A549 (cell line): ENCODE data around the gene C4orf51. TPM values are rescaled to one million over a fixed set of nuclear protein-coding genes. Genes with fewer than 3 reads are reported as not detected.

Experiments used
- ATAC-seq, 2 experiments: fragments of 200-7000 bp in 1 of 2; fragments of >200 bp in 1 of 2; cut with Nextera tagmentation in 1 of 2; cut with Tn5 transposase in 1 of 2; 3 replicates each; pipeline versions ENCODE4 v1.8.0 to v1.9.1; 2018 to 2020; ENCODE audit warnings: mild to moderate bottlenecking in 1 of 2, moderate library complexity in 1 of 2
- CTCF ChIA-PET: fragments of 300-600 bp; sonication (Branson Sonifier 250); formaldehyde crosslinking; extraction: SDS; loops from one replicate; lab custom pipeline; 2021; ENCODE audit warnings: antibody characterized with exemption, inconsistent platforms; lab: Yijun Ruan, JAX
- POLR2A ChIA-PET: fragments of 350-600 bp; formaldehyde crosslinking; extraction: SDS; loops from one replicate; lab custom pipeline; 2021; ENCODE audit warnings: antibody characterized with exemption, inconsistent platforms; lab: Yijun Ruan, JAX
- DNase-seq, 2 experiments: peaks; one replicate each; pipeline versions ENCODE4 v3.0.0 to v3.0.0-alpha.2; 2011 to 2016; ENCODE audit warnings: low read depth in 1 of 2, low spot score in 1 of 2
- FAIRE-seq: peaks from 2 replicates; lab custom pipeline; 2011; peaks lifted over from hg19 to GRCh38; lab: Jason Lieb, UNC
- H3K27ac ChIP-seq, 2 experiments: fragments of >200 bp; sonication (Bioruptor Twin); formaldehyde crosslinking; 3 replicates each; pipeline ENCODE4 v1.5.1; 2016 to 2017
- H3K4me1 ChIP-seq: fragments of >200 bp; sonication (Bioruptor Twin); formaldehyde crosslinking; 3 replicates; pipeline ENCODE4 v1.6.1; 2016
- H3K4me2 ChIP-seq: fragments of >200 bp; sonication (Bioruptor Twin); formaldehyde crosslinking; 3 replicates; pipeline ENCODE4 v1.6.1; 2016
- H3K4me3 ChIP-seq: fragments of >200 bp; sonication (Bioruptor Twin); formaldehyde crosslinking; 3 replicates; pipeline ENCODE4 v1.5.1; 2016
- H3K9me3 ChIP-seq: fragments of >200 bp; sonication (Bioruptor Twin); formaldehyde crosslinking; 3 replicates; pipeline ENCODE4 v1.6.1; 2016
- CBX2 ChIP-seq: fragments of 200-600 bp; sonication (generic); IDR thresholded peaks from 2 replicates; pipeline ENCODE4 v1.6.1; 2016; ENCODE audit warnings: low read depth, mild to moderate bottlenecking, borderline replicate concordance
- ESRRA ChIP-seq: fragments of 150-350 bp; IDR thresholded peaks from 2 replicates; pipeline ENCODE4 v1.6.1; 2014; ENCODE audit warnings: mild to moderate bottlenecking, low read length, borderline replicate concordance
- HOXB13 ChIP-seq: fragments of 250-450 bp; sonication (Bioruptor Pico); IDR thresholded peaks from 2 replicates; pipeline ENCODE4 v1.5.0; 2020; ENCODE audit warnings: low read depth, mild to moderate bottlenecking, moderate library complexity
- JUN ChIP-seq, 2 experiments: fragments of >200 bp; sonication (Bioruptor Twin); formaldehyde crosslinking; IDR thresholded peaks; 2 replicates in 1 of 2; 3 replicates in 1 of 2; pipeline ENCODE4 v1.6.1; 2016 to 2017
- MYC ChIP-seq: IDR thresholded peaks from 2 replicates; pipeline ENCODE4 v1.6.1; 2012; ENCODE audit warnings: mild to moderate bottlenecking, inconsistent platforms, low read length, improper control_type of control experiment, borderline replicate concordance
- RAD21 ChIP-seq, 2 experiments: fragments of >200 bp in 1 of 2; sonication (Bioruptor Twin) in 1 of 2; formaldehyde crosslinking in 1 of 2; IDR thresholded peaks in 1 of 2; conservative IDR thresholded peaks in 1 of 2; 2 replicates in 1 of 2; 3 replicates in 1 of 2; pipeline ENCODE4 v1.6.1; 2012 to 2018; ENCODE audit warnings: inconsistent platforms in 1 of 2
- RNF2 ChIP-seq: fragments of 200-600 bp; sonication (generic); IDR thresholded peaks from 2 replicates; pipeline ENCODE4 v1.6.1; 2016; ENCODE audit warnings: low read depth, mild to moderate bottlenecking, antibody characterized with exemption, moderate library complexity, borderline replicate concordance
- SMC3 ChIP-seq: fragments of >200 bp; sonication (Bioruptor Twin); formaldehyde crosslinking; IDR thresholded peaks from 3 replicates; pipeline ENCODE4 v1.6.1; 2018; ENCODE audit warnings: inconsistent platforms
- SREBF2 ChIP-seq: fragments of 450-650 bp; IDR thresholded peaks from 2 replicates; pipeline ENCODE4 v1.6.1; 2014; ENCODE audit warnings: mild to moderate bottlenecking, moderate library complexity
- ZSCAN20 ChIP-seq: fragments of 250-450 bp; sonication (Bioruptor Pico); IDR thresholded peaks from 2 replicates; pipeline ENCODE4 v1.8.0; 2022; ENCODE audit warnings: mild to moderate bottlenecking, moderate library complexity
- whole genome bisulfite sequencing: methylation state at CpG from one replicate; pipeline ENCODE4 v1.1.6; 2017; ENCODE audit errors: missing lambda C conversion rate; 5-methylcytosine and 5-hydroxymethylcytosine counted together
- polyA plus RNA-seq, 4 experiments: library from polyadenylated mRNA; depleted of rRNA in 3 of 4; stranded (reverse); fragments of >200 nt; fragmentation: RNase III in 1 of 4; extraction: RNeasy Plus Mini Kit Qiagen cat#74134 plus additional on column Dnase treatment in 1 of 4; gene quantifications; 2 replicates in 3 of 4; 3 replicates in 1 of 4; pipeline ENCODE4 v1.2.3, GENCODE V29; 2011 to 2017
- TF ChIP-seq, protein P1 (sequence below): fragments of >200 bp; sonication (Bioruptor Twin); formaldehyde crosslinking; IDR thresholded peaks from 2 replicates; pipeline ENCODE4 v1.6.1; 2016
- TF ChIP-seq, protein P2 (sequence below): IDR thresholded peaks from 2 replicates; pipeline ENCODE4 v1.6.1; 2012
- TF ChIP-seq, protein P3 (sequence below): fragments of 200-600 bp; sonication (generic); IDR thresholded peaks from 2 replicates; pipeline ENCODE4 v1.6.1; 2016; ENCODE audit warnings: antibody characterized with exemption, mild to moderate bottlenecking, moderate library complexity

The C4orf51 gene
- polyA plus RNA-seq, 2 of the 4 experiments (the other 2 are of a cell fraction), result not detected

DNA sequence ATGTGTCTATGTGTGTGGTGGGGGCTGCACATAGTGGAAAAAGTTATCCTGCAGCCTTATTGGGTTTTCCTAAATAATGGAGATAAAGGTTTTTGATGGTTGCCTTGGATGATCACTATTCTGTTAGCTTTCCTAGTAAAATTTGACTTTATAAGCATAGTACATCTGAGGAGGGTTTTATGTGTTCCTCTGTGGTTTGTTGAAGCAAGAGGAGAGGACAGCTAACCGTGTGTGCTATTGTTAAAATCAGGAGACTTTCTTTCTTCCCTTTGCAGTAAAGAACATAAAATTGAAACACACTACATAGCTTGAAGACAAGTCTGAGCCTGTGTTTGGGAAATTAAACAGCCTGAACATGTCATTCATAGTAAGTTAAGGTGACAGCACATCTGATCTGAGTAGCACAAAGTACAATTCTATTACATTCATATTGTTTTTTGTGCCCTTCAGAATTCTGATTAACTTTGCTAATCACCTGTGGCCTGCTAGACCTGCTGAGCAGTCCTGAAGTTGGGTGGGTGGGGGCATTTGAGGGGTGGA is 36.8 kb downstream of the C4orf51 start:
- POLR2A ChIA-PET, result no interaction called here
- Histone ChIP-seq H3K4me3 (no peak overlapping the region), H3K4me1 (no peaks in the 10 kb centered on the region), H3K9me3 (no peaks in the 10 kb centered on the region), H3K27ac (no peak overlapping the region), H3K4me2 (no peak overlapping the region)
- no peak for TF ChIP-seq SMC3
- TF ChIP-seq ZSCAN20, result no peak
- no peak for TF ChIP-seq CBX2
- TF ChIP-seq RAD21 (conservative IDR thresholded peaks at IDR 0.05 in 1 of 2, IDR thresholded peaks at IDR 0.05 in 1 of 2), result no peak
- TF ChIP-seq, protein P1, sequence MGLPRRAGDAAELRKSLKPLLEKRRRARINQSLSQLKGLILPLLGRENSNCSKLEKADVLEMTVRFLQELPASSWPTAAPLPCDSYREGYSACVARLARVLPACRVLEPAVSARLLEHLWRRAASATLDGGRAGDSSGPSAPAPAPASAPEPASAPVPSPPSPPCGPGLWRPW, result no peak
- TF ChIP-seq HOXB13 (CRISPR knock-in tag), result no peak
- TF ChIP-seq SREBF2, result no peak
- DNase-seq, result no peak
- CTCF ChIA-PET, result no interaction called here
- no peak for ATAC-seq
- 29% methylated on average over 1 of the region's 1 CpG for WGBS
- FAIRE-seq, result no peak

DNA sequence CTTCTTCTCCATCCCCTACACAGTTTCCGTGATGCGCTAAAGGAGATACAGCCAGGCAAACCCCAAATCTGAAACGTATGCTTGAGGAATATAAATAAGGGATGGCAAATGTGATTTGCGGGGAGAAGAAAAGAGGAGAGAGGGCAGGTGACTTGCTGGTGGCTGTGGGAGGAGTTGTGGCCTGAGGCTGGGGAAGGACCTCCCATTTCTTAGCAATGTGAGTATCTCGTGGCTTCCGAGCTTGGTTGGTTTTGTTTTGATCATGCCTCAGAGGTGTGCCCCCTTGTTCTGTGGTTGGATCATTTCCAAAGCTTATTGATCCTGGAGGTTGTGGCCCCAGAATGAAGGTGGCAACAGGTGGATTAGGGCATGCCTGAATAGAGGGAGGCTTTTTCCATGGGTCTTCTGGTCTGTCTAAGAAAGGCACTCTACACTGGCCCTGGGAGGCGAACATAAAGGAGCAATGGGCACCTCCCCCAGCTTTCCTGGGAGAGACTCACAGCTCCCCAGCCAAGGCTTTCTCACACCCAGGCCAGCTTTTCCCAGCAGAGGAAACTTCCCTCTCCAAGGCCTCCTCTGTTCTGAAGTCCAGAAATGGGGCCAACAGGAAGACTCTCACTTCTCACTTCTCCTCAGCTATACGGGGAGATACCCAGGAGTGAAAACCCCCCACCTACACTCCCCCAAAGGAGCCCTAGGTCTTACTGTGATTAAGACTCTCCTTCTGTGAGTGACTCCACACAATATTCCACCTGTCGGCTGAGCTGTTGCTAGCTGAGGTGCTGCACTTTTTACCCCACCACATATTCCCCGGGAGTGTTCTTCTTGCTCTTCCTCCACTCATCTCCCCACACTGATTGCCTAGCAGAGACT is 40.0 kb downstream of the C4orf51 start:
- Histone ChIP-seq H3K4me2 (no peak overlapping the region), H3K4me1 (no peaks in the 10 kb centered on the region), H3K27ac (no peak overlapping the region), H3K4me3 (no peak overlapping the region), H3K9me3 (no peaks in the 10 kb centered on the region)
- ChIA-PET POLR2A (no interaction called here), CTCF (interaction anchor here (1.2 kb wide), 1 partner anchor 10 kb away, joined by 3 read pairs; no protein-coding TSS in a partner anchor)
- FAIRE-seq (no peak), DNase-seq (no peak), ATAC-seq (no peak)
- no peak for TF ChIP-seq MYC
- WGBS, result 78% methylated on average over 10 of the region's 10 CpGs

DNA sequence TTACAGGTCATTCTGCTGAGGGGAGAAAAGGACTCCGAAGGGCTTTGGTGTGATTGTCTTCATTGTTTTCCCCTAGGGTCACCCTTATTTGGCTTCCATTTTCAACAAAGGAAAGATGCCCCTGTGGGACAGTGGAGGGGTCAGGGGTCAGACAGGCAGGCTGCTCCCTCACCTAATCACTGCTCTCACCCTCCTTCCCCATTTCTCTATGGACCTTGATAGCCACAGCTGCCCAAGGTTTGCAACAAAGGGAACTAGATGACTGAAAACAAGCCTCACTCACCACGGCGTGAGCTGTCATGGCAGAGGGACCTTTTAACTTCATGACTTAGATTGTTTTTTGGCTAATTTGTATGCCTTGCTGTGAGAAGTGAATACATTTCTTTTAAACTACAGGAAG is 40.7 kb downstream of the C4orf51 start:
- POLR2A ChIA-PET, result no interaction called here
- no peak for DNase-seq
- WGBS, result 97% methylated on average over 3 of the region's 3 CpGs
- no peak for FAIRE-seq
- no peak for ATAC-seq
- Histone ChIP-seq H3K9me3 (no peaks in the 10 kb centered on the region), H3K4me3 (no peak overlapping the region), H3K4me1 (no peaks in the 10 kb centered on the region), H3K27ac (no peak overlapping the region), H3K4me2 (no peak overlapping the region)
- CTCF ChIA-PET, result interaction anchor here (1.2 kb wide), 1 partner anchor 10 kb away, joined by 3 read pairs; no protein-coding TSS in a partner anchor
- TF ChIP-seq JUN (IDR thresholded peaks at IDR 0.05) (no peak), ESRRA (no peak), RNF2 (no peak)
- TF ChIP-seq, protein P2, sequence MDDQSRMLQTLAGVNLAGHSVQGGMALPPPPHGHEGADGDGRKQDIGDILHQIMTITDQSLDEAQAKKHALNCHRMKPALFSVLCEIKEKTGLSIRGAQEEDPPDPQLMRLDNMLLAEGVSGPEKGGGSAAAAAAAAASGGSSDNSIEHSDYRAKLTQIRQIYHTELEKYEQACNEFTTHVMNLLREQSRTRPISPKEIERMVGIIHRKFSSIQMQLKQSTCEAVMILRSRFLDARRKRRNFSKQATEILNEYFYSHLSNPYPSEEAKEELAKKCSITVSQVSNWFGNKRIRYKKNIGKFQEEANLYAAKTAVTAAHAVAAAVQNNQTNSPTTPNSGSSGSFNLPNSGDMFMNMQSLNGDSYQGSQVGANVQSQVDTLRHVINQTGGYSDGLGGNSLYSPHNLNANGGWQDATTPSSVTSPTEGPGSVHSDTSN, result no peak
- TF ChIP-seq, protein P3, sequence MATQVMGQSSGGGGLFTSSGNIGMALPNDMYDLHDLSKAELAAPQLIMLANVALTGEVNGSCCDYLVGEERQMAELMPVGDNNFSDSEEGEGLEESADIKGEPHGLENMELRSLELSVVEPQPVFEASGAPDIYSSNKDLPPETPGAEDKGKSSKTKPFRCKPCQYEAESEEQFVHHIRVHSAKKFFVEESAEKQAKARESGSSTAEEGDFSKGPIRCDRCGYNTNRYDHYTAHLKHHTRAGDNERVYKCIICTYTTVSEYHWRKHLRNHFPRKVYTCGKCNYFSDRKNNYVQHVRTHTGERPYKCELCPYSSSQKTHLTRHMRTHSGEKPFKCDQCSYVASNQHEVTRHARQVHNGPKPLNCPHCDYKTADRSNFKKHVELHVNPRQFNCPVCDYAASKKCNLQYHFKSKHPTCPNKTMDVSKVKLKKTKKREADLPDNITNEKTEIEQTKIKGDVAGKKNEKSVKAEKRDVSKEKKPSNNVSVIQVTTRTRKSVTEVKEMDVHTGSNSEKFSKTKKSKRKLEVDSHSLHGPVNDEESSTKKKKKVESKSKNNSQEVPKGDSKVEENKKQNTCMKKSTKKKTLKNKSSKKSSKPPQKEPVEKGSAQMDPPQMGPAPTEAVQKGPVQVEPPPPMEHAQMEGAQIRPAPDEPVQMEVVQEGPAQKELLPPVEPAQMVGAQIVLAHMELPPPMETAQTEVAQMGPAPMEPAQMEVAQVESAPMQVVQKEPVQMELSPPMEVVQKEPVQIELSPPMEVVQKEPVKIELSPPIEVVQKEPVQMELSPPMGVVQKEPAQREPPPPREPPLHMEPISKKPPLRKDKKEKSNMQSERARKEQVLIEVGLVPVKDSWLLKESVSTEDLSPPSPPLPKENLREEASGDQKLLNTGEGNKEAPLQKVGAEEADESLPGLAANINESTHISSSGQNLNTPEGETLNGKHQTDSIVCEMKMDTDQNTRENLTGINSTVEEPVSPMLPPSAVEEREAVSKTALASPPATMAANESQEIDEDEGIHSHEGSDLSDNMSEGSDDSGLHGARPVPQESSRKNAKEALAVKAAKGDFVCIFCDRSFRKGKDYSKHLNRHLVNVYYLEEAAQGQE, result no peak
